HCT116 (cell line): Measurements from ENCODE around the gene SERF2.

Experiments
- CTCF ChIP-seq, 3 experiments: fragments of 200-600 bp in 1 of 3; sonication (generic) in 1 of 3; IDR thresholded peaks in 2 of 3; conservative IDR thresholded peaks in 1 of 3; 2 replicates each; pipeline ENCODE4 v1.5.1; 2012 to 2017; ENCODE audit warnings: low read depth in 2 of 3, low read length in 2 of 3, antibody characterized with exemption in 1 of 3, borderline replicate concordance in 1 of 3, control low read depth in 1 of 3, mild to moderate bottlenecking in 1 of 3, mixed read lengths in 1 of 3, mixed run types in 1 of 3, moderate library complexity in 1 of 3; ENCODE audit not compliant: insufficient read depth in 1 of 3
- ELF1 ChIP-seq: IDR thresholded peaks from 2 replicates; pipeline ENCODE4 v1.6.1; 2012; ENCODE audit warnings: low read depth, borderline replicate concordance
- EZH2 ChIP-seq: fragments of 200-600 bp; sonication (generic); IDR thresholded peaks from 2 replicates; pipeline ENCODE4 v1.6.1; 2017; ENCODE audit warnings: antibody characterized with exemption, mixed run types
- EZH2phosphoT487 ChIP-seq: fragments of 200-600 bp; IDR thresholded peaks from 2 replicates; pipeline ENCODE4 v1.6.1; 2018; ENCODE audit warnings: antibody characterized with exemption, borderline replicate concordance
- FOSL1 ChIP-seq: IDR thresholded peaks from 2 replicates; pipeline ENCODE4 v1.6.1; 2012; ENCODE audit warnings: low read depth
- JUND ChIP-seq: IDR thresholded peaks from 2 replicates; pipeline ENCODE4 v1.6.1; 2012
- POLR2A ChIP-seq: IDR thresholded peaks from 2 replicates; pipeline ENCODE4 v1.7.0; 2011; ENCODE audit warnings: borderline replicate concordance; ENCODE audit not compliant: insufficient read depth, insufficient read length; ENCODE audit errors: extremely low read depth
- RAD21 ChIP-seq: IDR thresholded peaks from 2 replicates; pipeline ENCODE4 v1.6.1; 2012; ENCODE audit warnings: low read depth, mild to moderate bottlenecking
- ZFX ChIP-seq: fragments of 450-650 bp; IDR thresholded peaks from 2 replicates; pipeline ENCODE4 v1.6.1; 2017
- TF ChIP-seq, protein P1 (sequence below): IDR thresholded peaks from 2 replicates; pipeline ENCODE4 v1.6.1; 2012

- TF ChIP-seq CTCF (IDR thresholded peaks at IDR 0.05 in 2 of 3, conservative IDR thresholded peaks at IDR 0.05 in 1 of 3; ENCODE audit: borderline replicate concordance in 1 of 3, insufficient read depth in 1 of 3, low read depth in 2 of 3, low read length in 2 of 3) (no peak), EZH2phosphoT487 (no peak), FOSL1 (no peak), ZFX (no peak), POLR2A (no peak), EZH2 (no peak), ELF1 (no peak), RAD21 (no peak), JUND (no peak)
- TF ChIP-seq, protein P1, sequence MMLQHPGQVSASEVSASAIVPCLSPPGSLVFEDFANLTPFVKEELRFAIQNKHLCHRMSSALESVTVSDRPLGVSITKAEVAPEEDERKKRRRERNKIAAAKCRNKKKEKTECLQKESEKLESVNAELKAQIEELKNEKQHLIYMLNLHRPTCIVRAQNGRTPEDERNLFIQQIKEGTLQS, result no peak
Observed at GRCh38 chr15:43826029-43826507, 33.9 kb downstream of the SERF2 start.
